ENCODE data around the gene ACOX2.

ACOX2 gene

DNA sequence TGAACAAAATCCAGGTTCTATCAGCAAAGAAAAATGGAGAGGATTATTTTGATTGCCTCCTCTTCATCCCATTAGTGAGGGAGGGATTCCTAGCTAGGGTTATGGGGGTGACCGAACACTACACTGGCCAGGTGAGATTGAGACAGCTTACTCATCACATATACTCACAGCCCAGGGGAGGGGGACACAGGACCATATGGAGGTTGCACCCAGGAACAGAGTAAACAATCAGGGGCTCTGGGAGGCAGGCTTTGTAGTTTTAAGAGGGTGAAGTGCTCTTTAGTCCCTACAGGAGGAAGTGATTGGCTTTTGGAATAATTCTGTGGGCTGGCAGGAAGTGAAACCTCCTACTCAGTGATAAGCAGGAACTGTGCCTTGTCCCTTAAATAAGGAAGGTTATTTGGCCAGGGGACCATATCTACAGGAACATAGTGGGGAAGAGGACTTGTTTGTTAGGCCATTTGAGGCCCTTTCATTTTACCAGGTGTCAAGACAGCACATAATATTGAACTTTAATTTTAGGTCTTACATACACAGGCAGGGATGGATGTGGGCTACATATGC is 62.6 kb downstream of the ACOX2 start:
- no peak for DNase-seq (ENCODE audit: low read depth, low spot score)

DNA sequence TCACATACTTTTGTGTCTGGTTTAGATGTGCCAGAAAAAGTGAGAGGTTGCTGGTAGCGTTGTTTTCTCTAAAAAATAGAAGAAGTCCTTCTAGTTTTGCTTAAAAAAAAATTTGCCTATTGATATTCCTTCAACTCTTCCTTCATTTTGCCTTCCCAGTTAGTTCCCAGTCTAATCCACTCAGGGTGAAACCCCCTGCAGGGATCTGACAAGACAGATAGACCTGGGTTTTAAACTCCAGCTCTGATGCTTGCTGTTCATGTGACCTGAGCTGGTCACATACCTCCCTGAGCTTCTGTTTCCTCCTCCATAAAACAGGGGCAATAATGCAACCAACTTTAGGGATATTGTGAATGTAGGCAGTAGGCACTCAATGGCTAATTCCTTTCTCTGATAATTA is 63.7 kb downstream of the ACOX2 start:
- no peak for DNase-seq (ENCODE audit: low read depth, low spot score)

DNA sequence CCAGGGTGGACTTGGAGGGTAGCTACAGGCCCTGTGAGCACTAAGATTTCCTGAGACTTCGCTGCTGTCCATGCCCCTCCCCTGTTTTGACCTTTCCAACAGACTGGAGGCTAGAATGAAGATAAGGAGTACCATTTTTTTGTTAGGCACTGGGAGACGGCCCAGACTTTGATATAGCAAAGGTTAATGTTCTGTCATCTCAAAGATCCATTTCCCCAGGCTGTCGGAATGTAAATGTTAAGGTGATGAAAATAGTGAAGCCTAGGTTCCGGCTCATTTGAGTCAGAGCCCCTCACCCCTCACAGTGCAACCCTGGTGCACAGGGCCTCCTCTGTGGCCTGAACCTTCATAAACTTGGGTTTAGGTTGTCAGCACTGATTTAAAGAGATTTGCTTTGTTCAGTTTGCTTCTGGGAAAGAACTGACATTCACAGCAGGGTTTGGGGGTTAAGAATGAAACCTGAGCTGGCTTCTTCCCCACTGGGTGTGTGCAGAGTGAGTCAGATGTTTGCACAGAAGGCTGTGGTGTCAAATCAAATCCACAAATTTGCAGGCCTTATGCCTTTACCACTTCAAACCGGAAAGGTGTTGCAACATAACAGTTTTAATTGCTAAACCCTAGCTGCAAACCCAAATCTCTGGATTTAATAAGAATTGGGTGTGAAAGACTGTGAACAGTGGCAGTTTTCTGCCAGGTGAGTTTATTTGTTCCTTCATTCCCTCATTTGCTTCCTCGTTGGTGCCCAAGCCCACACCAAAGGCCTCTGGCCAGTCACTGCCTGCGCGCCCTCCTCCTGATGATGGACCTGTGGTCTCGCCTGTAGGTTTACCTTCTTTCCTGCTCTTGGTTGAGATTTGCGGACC is 65.7 kb downstream of the ACOX2 start:
- DNase-seq (ENCODE audit: low read depth, low spot score) = no peak

DNA sequence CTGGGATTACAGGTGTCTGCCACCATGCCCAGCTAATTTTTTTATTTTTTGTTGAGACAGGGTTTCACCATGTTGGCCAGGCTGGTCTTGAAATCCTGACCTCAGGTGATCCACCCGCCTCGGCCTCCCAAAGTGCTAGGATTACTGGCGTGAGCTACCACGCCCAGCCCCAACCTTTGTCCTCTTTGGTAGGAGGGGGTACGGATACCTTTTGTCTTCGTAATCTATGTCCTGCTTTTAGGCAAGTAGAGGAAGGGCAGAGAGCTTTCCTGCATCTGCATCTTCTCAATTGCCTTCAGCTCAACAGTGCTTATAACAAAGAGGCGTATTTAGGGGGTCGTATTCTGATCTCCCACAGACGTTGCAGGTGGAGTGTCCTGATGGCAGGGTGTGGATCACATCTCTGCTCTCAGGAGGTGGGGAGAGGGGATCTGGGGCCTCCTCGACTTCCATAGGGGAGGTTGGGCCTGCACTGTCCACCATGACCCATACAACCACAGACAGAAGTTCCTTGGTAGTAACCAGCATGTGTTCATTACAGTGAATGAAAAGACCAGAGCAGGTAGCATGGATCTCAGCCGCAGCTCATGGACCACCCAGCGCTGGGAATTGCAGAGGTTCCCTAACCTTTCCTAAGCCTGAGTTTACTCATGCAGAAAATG is 66.5 kb downstream of the ACOX2 start:
- no peak for DNase-seq (ENCODE audit: low read depth, low spot score)

DNA sequence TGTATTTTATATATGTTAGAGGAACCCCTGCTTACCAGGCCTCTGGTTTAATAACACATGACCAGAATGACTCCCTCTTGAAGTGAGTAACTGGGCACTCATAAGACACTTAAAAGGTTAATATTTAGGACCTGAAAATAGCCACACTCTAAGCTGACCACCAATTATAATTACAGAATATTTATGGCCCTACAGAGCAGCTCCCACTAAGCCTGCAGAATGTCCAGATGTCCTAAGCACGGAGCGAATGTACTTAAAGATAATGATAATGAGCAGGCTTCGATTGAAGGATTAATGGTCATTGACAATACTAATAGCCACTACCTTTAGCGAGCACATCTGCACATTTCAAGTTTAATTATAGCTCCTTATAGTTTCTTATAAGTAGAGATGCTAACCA is 67.9 kb downstream of the ACOX2 start:
- DNase-seq (ENCODE audit: low read depth, low spot score) = no peak

DNA sequence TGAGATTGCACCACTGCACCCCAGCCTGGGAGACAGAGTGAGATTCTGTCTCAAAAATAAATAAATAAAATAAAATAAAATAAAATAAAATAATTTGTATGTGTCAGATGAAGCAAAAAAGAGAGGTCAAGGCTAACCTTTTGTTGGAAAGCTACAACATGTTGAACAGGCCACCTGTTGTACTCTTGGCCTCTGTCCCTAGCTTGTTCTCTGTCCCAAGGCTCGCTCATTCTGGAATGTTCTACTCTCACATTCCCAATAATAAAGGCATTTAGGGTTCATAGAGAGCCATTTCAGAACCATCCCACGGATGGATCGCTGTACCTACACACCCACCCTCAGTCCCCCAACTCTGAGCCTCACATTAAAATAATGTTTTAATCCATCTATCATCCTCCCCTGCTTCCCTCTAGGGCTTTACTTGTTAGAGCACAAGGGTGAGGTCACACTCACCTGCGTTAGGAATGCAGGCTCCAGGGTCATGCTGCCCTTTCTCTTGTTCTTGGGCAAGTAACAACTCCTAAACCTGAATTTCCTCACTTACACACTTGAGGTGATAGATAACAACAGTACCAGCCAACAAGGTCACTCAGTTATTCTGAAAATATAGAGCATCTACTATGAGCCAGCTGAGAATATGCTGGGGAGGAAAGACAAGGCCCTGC is 70.0 kb downstream of the ACOX2 start:
- no peak for DNase-seq (ENCODE audit: low read depth, low spot score)

DNA sequence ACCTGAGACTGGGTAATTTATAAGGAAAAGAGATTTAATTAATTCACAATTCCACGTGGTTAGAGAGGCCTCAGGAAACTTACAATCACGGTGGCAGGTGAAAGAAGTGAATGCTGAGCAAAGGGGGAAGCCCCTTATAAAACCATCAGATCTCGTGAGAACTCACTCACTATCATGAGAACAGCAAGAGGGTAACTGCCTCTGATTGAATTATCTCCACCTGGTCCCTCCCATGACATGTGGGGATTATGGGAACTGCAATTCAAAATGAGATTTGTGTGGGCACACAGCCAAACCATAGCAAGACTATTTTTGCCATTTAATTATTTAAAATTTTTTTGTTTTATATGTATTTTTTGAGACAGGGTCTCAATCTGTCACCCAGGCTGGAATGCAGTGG is 72.1 kb downstream of the ACOX2 start:
- DNase-seq (ENCODE audit: low read depth, low spot score) = no peak

DNA sequence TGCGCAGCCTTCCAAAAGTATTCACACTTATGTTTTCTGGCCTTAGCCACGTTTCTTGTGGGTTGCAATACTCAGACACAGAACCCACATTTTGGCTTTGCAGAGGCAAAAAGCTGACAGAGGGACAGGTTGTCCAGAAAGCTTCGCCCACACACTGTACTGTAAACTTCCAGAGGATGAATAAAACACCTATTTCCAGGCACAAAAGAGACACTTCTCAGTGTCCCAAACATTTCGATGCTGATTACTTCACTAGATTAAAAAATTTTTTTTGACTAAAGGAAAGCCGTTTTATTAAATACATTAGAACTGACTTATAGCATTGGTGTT is 73.1 kb downstream of the ACOX2 start:
- DNase-seq (ENCODE audit: low read depth, low spot score) = no peak

DNA sequence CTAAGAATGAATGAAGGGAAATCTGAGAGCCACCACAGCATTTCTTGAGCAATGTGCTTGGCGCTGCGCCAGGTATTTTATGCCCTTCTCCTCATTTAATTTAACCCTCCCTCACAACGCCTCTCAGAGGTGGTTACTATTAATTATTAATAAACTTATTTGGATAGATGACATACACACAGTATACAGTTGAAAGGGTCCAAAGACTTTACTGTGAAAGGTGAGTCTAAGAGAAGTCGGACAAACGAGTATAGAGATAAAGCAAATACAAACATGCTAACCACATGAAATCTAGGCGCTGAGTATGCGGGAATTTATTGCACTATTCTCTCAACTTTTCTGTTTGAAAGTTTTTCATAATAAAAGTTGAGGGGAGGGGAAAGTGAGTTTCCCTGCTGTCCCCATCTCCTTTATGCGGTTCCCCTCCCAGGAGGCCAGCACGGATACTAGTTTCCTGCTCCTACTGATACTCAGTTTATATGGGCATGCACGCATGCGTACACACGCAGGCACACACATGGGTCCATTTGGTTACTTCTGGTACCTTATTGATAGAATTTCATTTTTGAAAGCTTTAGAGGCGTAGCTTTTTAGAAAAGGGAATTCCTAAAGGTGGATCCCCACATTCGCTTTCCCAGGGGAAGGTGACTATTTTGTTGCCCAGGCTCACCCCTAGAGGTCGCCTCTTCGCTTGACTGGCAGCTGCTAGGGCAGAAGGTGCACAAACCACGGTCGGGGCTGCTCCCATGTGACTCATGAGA is 73.6 kb downstream of the ACOX2 start:
- peak; percentile 48 for DNase-seq (ENCODE audit: low read depth, low spot score)

DNA sequence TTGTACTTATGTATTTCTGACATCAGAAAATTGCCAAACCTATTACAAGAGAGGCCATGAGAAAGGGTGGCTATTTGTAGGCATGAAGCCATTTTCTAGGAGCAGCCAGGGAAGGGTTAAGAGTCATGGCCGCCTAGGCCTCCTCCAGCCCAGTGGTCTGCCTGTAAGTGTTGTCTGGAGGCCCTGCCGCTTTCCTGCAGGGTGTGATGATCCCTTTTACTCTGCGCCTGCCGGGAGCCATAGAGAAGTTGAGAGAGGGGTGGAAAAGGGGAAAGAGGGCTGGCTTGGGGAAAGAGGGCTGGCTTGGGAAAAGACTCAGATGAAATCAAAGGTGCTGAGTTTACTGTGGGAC is 74.2 kb downstream of the ACOX2 start:
- no peak for DNase-seq (ENCODE audit: low read depth, low spot score)

DNA sequence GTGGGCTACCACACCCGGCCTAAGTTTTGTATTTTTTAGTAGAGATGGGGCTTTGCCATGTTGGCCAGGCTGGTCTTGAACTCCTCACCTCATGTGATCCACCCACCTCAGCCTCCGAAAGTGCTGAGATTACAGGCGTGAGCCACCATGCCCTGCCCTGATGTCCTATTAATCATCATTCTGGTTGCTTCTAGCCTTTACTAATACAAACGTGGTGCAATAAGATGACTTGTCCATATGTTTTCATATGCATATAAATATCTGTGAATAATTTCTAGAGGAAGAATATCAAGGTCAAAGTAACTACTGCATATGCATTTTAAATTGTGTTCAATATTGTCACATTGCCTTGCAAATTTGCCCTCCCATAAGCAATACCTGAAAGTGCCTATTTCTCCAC is 77.8 kb downstream of the ACOX2 start:
- no peak for DNase-seq (ENCODE audit: low read depth, low spot score)

All from iPS DF 19.7 (cell line).